Limb (tissue), 2 donors: ENCODE measurements around the gene SH3BP4.
A peak's percentile ranks its signal among the peaks of the same experiment; 100 is the strongest.

Experiments used
- DNase-seq, 2 donors: peaks; one replicate each; pipeline ENCODE4 v3.0.0-alpha.2; 2016; ENCODE audit errors: extremely low spot score in 2 of 2

Gene SH3BP4

GRCh38 chr2:234967201-234967869 is 15.5 kb downstream of the SH3BP4 start:
- DNase-seq: peak in 1 of 2 donors; percentile 23

- DNase-seq: no peak
Observed at GRCh38 chr2:234967870-234968208, 16.0 kb downstream of the SH3BP4 start.

GRCh38 chr2:234968631-234969305 is 17.0 kb downstream of the SH3BP4 start:
- DNase-seq: no peak

- peak in 1 of 2 donors; percentile 57 for DNase-seq
Observed at GRCh38 chr2:234969306-234970098, 17.7 kb downstream of the SH3BP4 start.

DNA sequence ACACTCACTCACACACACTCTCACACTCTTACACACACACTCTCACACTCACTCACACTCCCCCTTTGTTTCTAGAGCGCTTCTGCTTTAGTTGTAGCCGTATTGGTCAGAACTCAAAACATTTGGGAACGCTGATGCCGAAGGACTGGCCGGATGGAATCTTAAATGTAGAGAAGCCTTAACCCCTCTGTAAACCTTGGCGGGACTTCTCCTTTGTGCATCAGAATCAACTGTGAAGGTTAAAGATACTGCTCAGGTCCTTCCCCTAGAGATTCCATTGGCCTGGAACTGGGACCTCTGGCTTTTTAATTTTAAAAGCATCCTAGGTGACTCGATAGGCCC is 18.3 kb downstream of the SH3BP4 start:
- DNase-seq: no peak

GRCh38 chr2:234970477-234970882 is 18.7 kb downstream of the SH3BP4 start:
- DNase-seq: no peak

GRCh38 chr2:234971496-234971895 is 19.7 kb downstream of the SH3BP4 start:
- no peak for DNase-seq

GRCh38 chr2:234973008-234973407 is 21.2 kb downstream of the SH3BP4 start:
- DNase-seq: no peak

DNA sequence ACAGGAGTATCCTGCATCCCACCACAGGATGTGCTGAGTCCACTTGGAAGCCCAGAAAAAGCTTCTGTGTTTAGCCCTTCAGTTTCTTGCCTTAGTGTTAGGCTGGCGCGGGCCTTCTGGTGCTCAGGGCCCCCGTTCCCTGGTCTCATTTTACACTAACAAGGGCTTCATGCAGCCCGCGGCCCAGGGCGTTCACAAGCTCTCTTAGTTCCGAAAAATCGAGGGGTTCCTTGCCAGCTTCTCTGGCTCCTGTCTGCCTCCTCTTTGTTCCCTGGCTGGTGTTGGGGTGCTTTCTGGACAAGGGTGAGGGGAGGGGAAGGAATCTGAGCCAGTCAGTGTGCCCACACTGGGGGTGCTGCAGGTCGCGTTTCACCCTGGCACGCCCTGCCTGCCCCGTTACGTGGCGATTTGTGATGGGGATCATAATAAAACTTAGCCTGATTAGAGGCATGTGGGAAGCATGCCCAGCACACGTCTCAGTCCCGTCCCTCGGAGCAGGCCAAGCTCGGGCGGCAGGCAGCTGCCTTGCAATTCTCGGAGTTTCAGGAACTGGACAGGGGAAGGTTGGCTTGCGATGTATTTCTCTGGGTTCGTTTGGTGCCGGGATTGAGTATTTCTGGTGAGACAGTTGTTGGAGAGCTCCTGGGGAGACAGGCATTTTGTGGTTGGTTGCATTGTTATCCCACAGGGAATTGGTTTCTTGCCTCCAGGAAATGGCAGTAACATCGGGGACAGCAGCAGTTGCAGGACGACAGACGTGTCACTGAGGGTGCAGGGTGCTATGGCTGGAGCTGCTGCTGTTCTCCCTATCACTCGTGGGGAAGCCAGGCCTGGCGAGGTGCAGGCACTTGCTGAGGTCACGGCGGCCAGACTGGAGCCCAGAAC is 22.9 kb downstream of the SH3BP4 start:
- peak in 1 of 2 donors; percentile 66 for DNase-seq

DNA sequence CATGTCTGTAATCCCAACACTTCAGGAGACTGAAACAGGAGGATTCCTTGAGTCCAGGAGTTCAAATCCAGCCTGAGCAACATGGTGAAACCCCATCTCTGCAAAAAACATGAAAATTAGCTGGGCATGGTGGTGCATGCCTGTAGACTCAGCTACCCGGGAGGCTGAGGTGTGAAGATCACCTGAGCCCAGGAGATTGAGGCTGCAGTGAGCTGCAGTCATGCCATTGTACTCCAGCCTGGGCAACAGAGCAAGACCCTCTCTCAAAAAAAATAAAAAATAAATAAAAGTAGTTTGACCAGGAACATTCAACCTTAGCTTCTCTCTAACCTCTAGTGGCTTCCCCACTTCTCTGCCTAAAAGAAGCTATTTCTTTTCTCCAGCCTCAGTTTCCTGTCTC is 23.8 kb downstream of the SH3BP4 start:
- no peak for DNase-seq

- DNase-seq: no peak
Observed at GRCh38 chr2:234976479-234977227, 24.8 kb downstream of the SH3BP4 start.

GRCh38 chr2:234977228-234977679 is 25.4 kb downstream of the SH3BP4 start:
- DNase-seq: no peak

- DNase-seq: no peak
Observed at GRCh38 chr2:234978466-234979203, 26.8 kb downstream of the SH3BP4 start.

- DNase-seq: no peak
Observed at GRCh38 chr2:234979204-234980167, 27.7 kb downstream of the SH3BP4 start.

DNA sequence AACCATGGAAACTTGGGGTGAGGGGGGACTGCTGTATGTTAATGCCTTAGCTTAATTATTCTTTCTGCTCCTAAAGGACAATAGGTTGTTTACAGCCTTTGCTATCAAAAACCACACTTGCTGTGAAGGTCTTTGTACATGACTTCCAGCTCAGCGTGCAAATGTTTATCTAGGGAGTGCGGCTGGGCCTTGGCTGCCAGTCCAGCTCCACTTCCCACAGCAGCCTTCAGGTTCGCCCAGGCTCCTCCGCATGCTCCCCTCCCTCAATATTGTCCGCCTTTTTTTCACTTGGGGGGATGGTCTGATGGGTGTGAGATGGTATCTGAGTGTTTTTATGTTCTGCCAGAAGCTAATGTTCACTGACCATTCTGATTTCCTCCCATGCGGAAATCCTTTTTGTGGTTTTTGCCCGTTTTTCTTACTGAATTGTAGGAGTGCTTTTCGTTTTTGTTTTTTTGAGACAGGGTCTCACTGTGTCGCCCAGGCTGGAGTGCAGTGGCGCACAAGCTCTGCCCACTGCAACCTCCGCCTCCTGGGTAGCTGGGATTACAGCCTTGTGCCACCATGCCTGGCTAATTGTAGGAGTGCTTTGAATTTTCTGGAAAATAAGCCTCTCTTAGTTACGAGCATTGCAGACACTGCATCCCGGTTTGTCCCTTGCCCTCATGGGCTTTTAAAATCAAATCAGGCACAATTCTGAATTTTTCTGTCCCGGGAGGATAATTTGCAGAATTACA is 28.8 kb downstream of the SH3BP4 start:
- DNase-seq: no peak

GRCh38 chr2:234981197-234982095 is 29.6 kb downstream of the SH3BP4 start:
- DNase-seq: peak; percentile 64 to 68
